Transverse colon (tissue), 3 donors: ENCODE measurements around the gene MDH1B.

ENCODE experiments used
- POLR2A ChIP-seq: fragments of 450-650 bp; IDR thresholded peaks from one replicate; pipeline ENCODE4 v1.6.1; 2016; ENCODE audit warnings: antibody characterized with exemption, mild to moderate bottlenecking, moderate library complexity
- TF ChIP-seq, protein P1 (sequence below), 5 experiments: fragments of 200-600 bp in 3 of 5; fragments of 450-650 bp in 2 of 5; sonication (generic) in 3 of 5; IDR thresholded peaks; 1 replicate in 2 of 5; 2 replicates in 3 of 5; pipeline ENCODE4 v1.5.1; 2016 to 2017; ENCODE audit warnings: antibody characterized with exemption in 5 of 5, inconsistent platforms in 3 of 5, mild to moderate bottlenecking in 2 of 5, moderate library complexity in 1 of 5

- TF ChIP-seq, protein P1, sequence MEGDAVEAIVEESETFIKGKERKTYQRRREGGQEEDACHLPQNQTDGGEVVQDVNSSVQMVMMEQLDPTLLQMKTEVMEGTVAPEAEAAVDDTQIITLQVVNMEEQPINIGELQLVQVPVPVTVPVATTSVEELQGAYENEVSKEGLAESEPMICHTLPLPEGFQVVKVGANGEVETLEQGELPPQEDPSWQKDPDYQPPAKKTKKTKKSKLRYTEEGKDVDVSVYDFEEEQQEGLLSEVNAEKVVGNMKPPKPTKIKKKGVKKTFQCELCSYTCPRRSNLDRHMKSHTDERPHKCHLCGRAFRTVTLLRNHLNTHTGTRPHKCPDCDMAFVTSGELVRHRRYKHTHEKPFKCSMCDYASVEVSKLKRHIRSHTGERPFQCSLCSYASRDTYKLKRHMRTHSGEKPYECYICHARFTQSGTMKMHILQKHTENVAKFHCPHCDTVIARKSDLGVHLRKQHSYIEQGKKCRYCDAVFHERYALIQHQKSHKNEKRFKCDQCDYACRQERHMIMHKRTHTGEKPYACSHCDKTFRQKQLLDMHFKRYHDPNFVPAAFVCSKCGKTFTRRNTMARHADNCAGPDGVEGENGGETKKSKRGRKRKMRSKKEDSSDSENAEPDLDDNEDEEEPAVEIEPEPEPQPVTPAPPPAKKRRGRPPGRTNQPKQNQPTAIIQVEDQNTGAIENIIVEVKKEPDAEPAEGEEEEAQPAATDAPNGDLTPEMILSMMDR (IDR thresholded peaks at IDR 0.05) = no peak
- no peak for TF ChIP-seq POLR2A
Measured at GRCh38 chr2:206756816-206757215, 8.3 kb downstream of the MDH1B start.
